DOHH2 (cell line): ENCODE data around the gene VCL.

ENCODE experiments used
- H3F3A ChIP-seq: fragments of 200-600 bp; sonication (generic), shearing (Covaris generic); 2 replicates; pipeline ENCODE4 v1.6.0; 2016; ENCODE audit warnings: antibody characterized with exemption, mild to moderate bottlenecking; ENCODE audit not compliant: control insufficient read depth, insufficient read depth
- H3K27ac ChIP-seq: fragments of 200-600 bp; sonication (generic); 2 replicates; pipeline ENCODE4 v1.5.1; 2014; ENCODE audit warnings: low read depth, mild to moderate bottlenecking, low read length, moderate library complexity
- H3K27me3 ChIP-seq: fragments of 200-600 bp; sonication (generic); 2 replicates; pipeline ENCODE4 v1.6.1; 2014; ENCODE audit warnings: mild to moderate bottlenecking, low read length, mixed read lengths; ENCODE audit not compliant: control insufficient read depth
- H3K36me3 ChIP-seq: fragments of 200-600 bp; sonication (generic); 2 replicates; pipeline ENCODE4 v1.6.1; 2014; ENCODE audit warnings: mild to moderate bottlenecking, low read length, moderate library complexity, mixed read lengths; ENCODE audit not compliant: control insufficient read depth
- H3K4me1 ChIP-seq: fragments of 200-600 bp; sonication (generic); 2 replicates; pipeline ENCODE4 v1.6.1; 2014; ENCODE audit warnings: mild to moderate bottlenecking, low read length, mixed read lengths; ENCODE audit not compliant: control insufficient read depth
- H3K4me2 ChIP-seq: fragments of 200-600 bp; sonication (generic); 2 replicates; pipeline ENCODE4 v1.6.0; 2014; ENCODE audit warnings: mild to moderate bottlenecking, low read length, moderate library complexity
- H3K4me3 ChIP-seq: fragments of 200-600 bp; sonication (generic); 2 replicates; pipeline ENCODE4 v1.5.1; 2014; ENCODE audit warnings: mild to moderate bottlenecking, low read length, mixed read lengths
- H3K79me2 ChIP-seq: fragments of 200-600 bp; sonication (generic); 2 replicates; pipeline ENCODE4 v1.6.1; 2014; ENCODE audit warnings: mild to moderate bottlenecking, low read length, mixed read lengths; ENCODE audit not compliant: control insufficient read depth
- H3K9me2 ChIP-seq: fragments of 200-600 bp; sonication (generic); replicated peaks from 2 replicates; pipeline ENCODE4 v1.6.1; 2014; ENCODE audit warnings: mild to moderate bottlenecking, low read length, mixed read lengths; ENCODE audit not compliant: control insufficient read depth
- H3K9me3 ChIP-seq: fragments of 200-600 bp; sonication (generic); 2 replicates; pipeline ENCODE4 v1.6.1; 2014; ENCODE audit warnings: antibody characterized with exemption, low read length, mixed read lengths; ENCODE audit not compliant: control insufficient read depth, insufficient read depth
- H4K20me1 ChIP-seq: fragments of 200-600 bp; sonication (generic); 2 replicates; pipeline ENCODE4 v1.6.0; 2014; ENCODE audit warnings: low read depth, mild to moderate bottlenecking, antibody characterized with exemption, low read length, moderate library complexity; ENCODE audit not compliant: control insufficient read depth, insufficient read depth
- CTCF ChIP-seq: fragments of 200-600 bp; sonication (generic); IDR thresholded peaks from one replicate; pipeline ENCODE4 v1.5.1; 2014; ENCODE audit warnings: antibody characterized with exemption, mild to moderate bottlenecking, low read depth, low read length; ENCODE audit not compliant: poor library complexity, severe bottlenecking
- EZH2phosphoT487 ChIP-seq: fragments of 200-600 bp; sonication (generic); IDR thresholded peaks from 2 replicates; pipeline ENCODE4 v1.6.1; 2017; ENCODE audit warnings: borderline replicate concordance, mild to moderate bottlenecking, antibody characterized with exemption, low read length, moderate library complexity, mixed read lengths

The VCL gene

DNA sequence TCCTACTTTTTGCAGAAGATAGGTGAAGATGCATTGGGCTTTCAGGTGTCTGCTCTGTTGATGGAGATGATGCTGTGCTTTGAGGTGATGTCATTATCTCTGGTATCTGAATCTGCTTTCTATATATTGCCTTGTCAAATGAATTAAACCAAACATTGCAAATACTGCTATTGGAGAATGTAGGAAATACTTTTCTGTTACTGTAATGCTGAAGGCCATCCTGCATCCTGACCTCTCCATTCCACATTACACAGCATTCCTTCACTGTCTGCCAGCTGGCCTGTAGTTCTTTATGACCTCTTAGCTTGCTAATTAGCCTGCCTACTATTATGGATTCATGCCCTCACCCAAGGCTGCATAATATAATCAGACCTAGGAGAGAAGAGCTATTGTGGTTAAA, 73.2 kb downstream of the VCL start:
- peaks cover 14% of the 10 kb centered on the region for H3F3A ChIP-seq
- no peak for TF ChIP-seq EZH2phosphoT487
- no peak for TF ChIP-seq CTCF
- H3K27ac ChIP-seq: no peak overlapping the region

GRCh38 chr10:74072503-74072902, 74.6 kb downstream of the VCL start:
- Histone ChIP-seq H3K4me1 (peaks cover 34% of the 10 kb centered on the region), H3K4me2 (no peak overlapping the region), H3K27ac (no peak overlapping the region), H3K9me2 (no peaks in the 10 kb centered on the region), H4K20me1 (no peaks in the 10 kb centered on the region), H3K79me2 (peaks cover 7% of the 10 kb centered on the region; the same call in 1 of the 2 replicates), H3K4me3 (no peak overlapping the region), H3K9me3 (no peaks in the 10 kb centered on the region), H3K36me3 (peaks cover 32% of the 10 kb centered on the region), H3K27me3 (no peaks in the 10 kb centered on the region), H3F3A (peaks cover 17% of the 10 kb centered on the region)
- no peak for TF ChIP-seq CTCF
- no peak for TF ChIP-seq EZH2phosphoT487

More for the DNA sequence above, 73.2 kb downstream of the VCL start:
- H3K4me3 ChIP-seq: no peak overlapping the region
- no peak overlapping the region for H3K4me2 ChIP-seq
- no peaks in the 10 kb centered on the region for H3K9me3 ChIP-seq
- 0 out of 2 replicates have a peak, but pooled peaks cover 2% of the 10 kb centered on the region for H3K79me2 ChIP-seq
- H3K27me3 ChIP-seq: no peaks in the 10 kb centered on the region
- peaks cover 20% of the 10 kb centered on the region for H3K4me1 ChIP-seq
- no peaks in the 10 kb centered on the region for H3K9me2 ChIP-seq
- no peaks in the 10 kb centered on the region for H4K20me1 ChIP-seq
- peaks cover 20% of the 10 kb centered on the region for H3K36me3 ChIP-seq

DNA sequence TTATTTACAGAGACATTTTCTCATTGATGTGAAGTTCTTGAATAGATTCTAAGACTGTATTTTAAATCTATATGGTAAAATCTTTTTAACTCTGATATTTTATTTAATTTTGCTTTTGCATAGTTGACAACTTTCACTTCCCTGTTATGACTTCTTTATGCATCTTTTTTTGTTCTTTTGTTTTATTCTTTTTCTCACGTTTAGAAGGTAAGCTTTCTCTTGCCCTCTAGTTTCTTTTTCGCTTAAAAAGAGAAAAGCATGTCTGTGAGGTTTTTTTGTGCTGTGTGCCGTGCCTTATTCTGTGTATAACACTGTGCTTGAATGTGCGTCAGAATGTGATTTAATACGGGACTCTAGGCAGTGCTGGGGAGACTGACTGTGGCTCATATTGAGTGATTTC, 78.0 kb downstream of the VCL start:
- no peaks in the 10 kb centered on the region for H3K9me2 ChIP-seq
- peaks cover 27% of the 10 kb centered on the region for H3F3A ChIP-seq
- H4K20me1 ChIP-seq: no peaks in the 10 kb centered on the region
- H3K27me3 ChIP-seq: no peaks in the 10 kb centered on the region
- H3K4me3 ChIP-seq: peak overlapping the region; percentile 58
- H3K36me3 ChIP-seq: peaks cover 33% of the 10 kb centered on the region
- H3K4me2 ChIP-seq: peak overlapping the region; percentile 71
- peaks cover 8% of the 10 kb centered on the region; the same call in 1 of the 2 replicates for H3K79me2 ChIP-seq
- no peaks in the 10 kb centered on the region for H3K9me3 ChIP-seq
- H3K27ac ChIP-seq: peak overlapping the region; percentile 62
- TF ChIP-seq EZH2phosphoT487: no peak
- no peak for TF ChIP-seq CTCF
- H3K4me1 ChIP-seq: peaks cover 63% of the 10 kb centered on the region

GRCh38 chr10:74076961-74077360, 79.0 kb downstream of the VCL start:
- Histone ChIP-seq H3K9me2 (no peaks in the 10 kb centered on the region), H3K9me3 (no peaks in the 10 kb centered on the region), H3K4me1 (peaks cover 69% of the 10 kb centered on the region), H4K20me1 (no peaks in the 10 kb centered on the region), H3K4me2 (peak overlapping the region; percentile 71), H3K79me2 (peaks cover 8% of the 10 kb centered on the region; the same call in 1 of the 2 replicates), H3F3A (peaks cover 29% of the 10 kb centered on the region), H3K27me3 (no peaks in the 10 kb centered on the region), H3K27ac (peak overlapping the region; percentile 62), H3K4me3 (peak overlapping the region; percentile 58), H3K36me3 (peaks cover 38% of the 10 kb centered on the region)
- TF ChIP-seq EZH2phosphoT487: no peak
- TF ChIP-seq CTCF: no peak
